ENCODE data around the gene TSKS. TPM values are rescaled to one million over a fixed set of nuclear protein-coding genes. Genes with fewer than 3 reads are reported as not detected.

TSKS gene
- total RNA-seq, 1 donor from 2014 or later = not detected

DNA sequence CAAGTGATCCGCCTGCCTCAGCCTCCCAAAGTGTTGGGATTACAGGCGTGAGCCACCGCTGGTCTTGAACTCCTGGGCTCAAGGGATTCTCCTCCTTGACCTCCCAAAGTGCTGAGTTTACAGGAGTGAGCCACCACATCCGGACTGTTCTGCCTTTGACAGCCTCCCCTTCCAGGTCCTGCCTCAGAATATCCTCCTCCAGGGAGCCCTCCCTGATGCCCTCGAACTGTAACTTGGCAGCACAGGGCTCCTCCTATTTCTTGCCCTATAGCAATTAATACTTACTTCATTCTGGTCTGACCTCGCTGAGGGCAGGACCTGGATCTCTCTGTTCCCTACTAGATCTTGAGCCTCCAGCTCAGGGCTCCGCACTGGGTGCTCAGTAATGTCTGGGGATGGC is 66.2 kb downstream of the TSKS start:
- no peak for DNase-seq

DNA sequence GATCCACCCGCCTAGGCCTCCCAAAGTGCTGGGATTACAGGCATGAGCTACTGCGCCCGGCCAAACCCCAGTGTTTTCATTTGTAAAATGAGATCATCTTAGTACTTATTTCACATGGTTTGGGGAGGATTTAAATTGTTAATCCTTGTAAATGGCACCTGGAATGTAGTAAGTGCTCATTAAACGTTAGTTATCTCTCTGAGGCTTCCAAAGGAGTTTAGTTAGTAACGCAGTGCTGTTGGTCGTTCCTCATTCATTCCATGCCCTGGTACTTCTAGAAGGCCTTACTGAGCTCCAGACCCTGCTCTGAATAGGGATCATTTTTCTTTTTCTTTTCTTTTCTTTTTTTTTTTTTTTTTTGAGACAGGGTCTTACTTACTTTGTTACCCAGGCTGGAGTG is 67.0 kb downstream of the TSKS start:
- TF ChIP-seq, protein P1, sequence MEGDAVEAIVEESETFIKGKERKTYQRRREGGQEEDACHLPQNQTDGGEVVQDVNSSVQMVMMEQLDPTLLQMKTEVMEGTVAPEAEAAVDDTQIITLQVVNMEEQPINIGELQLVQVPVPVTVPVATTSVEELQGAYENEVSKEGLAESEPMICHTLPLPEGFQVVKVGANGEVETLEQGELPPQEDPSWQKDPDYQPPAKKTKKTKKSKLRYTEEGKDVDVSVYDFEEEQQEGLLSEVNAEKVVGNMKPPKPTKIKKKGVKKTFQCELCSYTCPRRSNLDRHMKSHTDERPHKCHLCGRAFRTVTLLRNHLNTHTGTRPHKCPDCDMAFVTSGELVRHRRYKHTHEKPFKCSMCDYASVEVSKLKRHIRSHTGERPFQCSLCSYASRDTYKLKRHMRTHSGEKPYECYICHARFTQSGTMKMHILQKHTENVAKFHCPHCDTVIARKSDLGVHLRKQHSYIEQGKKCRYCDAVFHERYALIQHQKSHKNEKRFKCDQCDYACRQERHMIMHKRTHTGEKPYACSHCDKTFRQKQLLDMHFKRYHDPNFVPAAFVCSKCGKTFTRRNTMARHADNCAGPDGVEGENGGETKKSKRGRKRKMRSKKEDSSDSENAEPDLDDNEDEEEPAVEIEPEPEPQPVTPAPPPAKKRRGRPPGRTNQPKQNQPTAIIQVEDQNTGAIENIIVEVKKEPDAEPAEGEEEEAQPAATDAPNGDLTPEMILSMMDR (IDR thresholded peaks at IDR 0.05; ENCODE audit: partially characterized antibody, unreplicated experiment) = no peak
- Mint-ChIP-seq H3K4me3 (ENCODE audit: unreplicated experiment) (no peak overlapping the region), H3K36me3 (ENCODE audit: unreplicated experiment) (no peaks in the 10 kb centered on the region), H3K27me3 (ENCODE audit: unreplicated experiment) (peaks cover 7% of the 10 kb centered on the region), H3K27ac (ENCODE audit: unreplicated experiment) (no peak overlapping the region), H3K4me1 (ENCODE audit: low read depth, unreplicated experiment) (no peaks in the 10 kb centered on the region), H3K9me3 (ENCODE audit: unreplicated experiment) (peaks cover 6% of the 10 kb centered on the region)
- no peak for DNase-seq

More for the DNA sequence above, 66.2 kb downstream of the TSKS start:
- TF ChIP-seq, protein P1 (IDR thresholded peaks at IDR 0.05; ENCODE audit: partially characterized antibody, unreplicated experiment) = no peak
- Mint-ChIP-seq H3K9me3 (ENCODE audit: unreplicated experiment) (peaks cover 6% of the 10 kb centered on the region), H3K27ac (ENCODE audit: unreplicated experiment) (no peak overlapping the region), H3K4me3 (ENCODE audit: unreplicated experiment) (no peak overlapping the region), H3K27me3 (ENCODE audit: unreplicated experiment) (peaks cover 7% of the 10 kb centered on the region), H3K4me1 (ENCODE audit: low read depth, unreplicated experiment) (no peaks in the 10 kb centered on the region), H3K36me3 (ENCODE audit: unreplicated experiment) (no peaks in the 10 kb centered on the region)

DNA sequence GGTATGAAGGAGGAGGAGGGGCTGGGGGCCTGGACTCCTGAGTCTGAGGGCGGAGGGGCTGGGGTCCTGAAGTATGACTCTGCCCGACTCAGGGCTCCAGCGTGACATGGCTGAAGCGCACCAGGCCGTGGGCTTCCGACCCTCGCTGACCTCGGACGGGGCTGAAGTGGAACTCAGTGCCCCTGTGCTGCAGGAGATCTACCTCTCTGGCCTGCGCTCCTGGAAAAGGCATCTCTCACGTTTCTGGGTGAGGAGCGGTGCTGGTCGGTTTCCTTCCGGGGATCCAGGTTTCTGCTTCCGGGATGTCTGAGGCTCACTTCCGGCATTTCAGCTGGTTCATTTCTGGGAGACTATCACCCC is 71.0 kb downstream of the TSKS start:
- H3K36me3 Mint-ChIP-seq (ENCODE audit: unreplicated experiment) = no peaks in the 10 kb centered on the region
- DNase-seq = no peak
- TF ChIP-seq, protein P1 (IDR thresholded peaks at IDR 0.05; ENCODE audit: partially characterized antibody, unreplicated experiment) = no peak
- peak overlapping the region; percentile 99 for H3K4me3 Mint-ChIP-seq (ENCODE audit: unreplicated experiment)
- peaks cover 16% of the 10 kb centered on the region for H3K9me3 Mint-ChIP-seq (ENCODE audit: unreplicated experiment)
- H3K27ac Mint-ChIP-seq (ENCODE audit: unreplicated experiment) = peak overlapping the region; percentile 17
- peaks cover 10% of the 10 kb centered on the region for H3K4me1 Mint-ChIP-seq (ENCODE audit: low read depth, unreplicated experiment)
- peaks cover 15% of the 10 kb centered on the region for H3K27me3 Mint-ChIP-seq (ENCODE audit: unreplicated experiment)

DNA sequence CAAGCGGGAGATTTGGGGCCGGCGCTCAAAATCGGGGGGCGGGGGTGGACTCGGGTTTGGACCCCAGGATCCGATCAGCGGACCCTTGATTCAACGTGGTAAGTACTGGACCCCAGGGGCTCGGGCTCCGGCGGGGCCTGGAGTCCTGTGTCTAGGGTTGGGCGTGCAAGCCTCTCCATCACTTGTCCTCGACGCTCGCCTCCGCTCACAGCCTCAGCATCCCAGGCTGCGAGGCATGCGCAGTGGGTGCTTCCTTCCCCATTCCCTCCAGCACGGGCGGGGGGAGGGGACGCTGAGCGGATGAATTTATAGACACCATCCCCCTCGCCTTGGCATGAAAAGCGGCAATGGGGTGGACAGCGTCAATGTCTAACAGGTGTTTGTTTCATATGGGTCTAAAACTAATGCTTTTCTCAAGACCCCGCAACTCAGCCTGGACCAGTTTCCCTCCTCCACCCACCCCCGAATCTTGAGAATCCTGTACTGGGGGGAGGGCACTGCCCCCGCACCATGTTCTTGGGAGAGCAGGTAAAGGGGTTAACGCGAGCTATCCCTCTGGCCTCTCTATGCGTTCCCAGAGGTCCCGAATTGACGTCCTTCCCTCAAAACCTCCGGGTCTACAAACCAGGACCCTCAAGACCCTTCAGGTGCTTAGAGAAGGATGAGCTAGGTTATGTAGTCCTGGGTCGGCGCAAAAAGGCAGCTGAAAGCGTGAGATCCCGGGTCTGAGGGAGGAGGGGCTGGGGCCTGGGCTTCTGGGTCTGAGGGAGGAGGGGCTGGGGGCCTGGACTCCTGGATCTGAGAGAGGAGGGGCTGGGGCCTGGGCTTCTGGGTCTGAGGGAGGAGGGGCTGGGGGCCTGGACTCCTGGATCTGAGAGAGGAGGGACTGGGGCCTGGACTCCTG is 71.6 kb downstream of the TSKS start:
- H3K27me3 Mint-ChIP-seq (ENCODE audit: unreplicated experiment) = peaks cover 15% of the 10 kb centered on the region
- TF ChIP-seq, protein P1 (IDR thresholded peaks at IDR 0.05; ENCODE audit: partially characterized antibody, unreplicated experiment) = no peak
- H3K36me3 Mint-ChIP-seq (ENCODE audit: unreplicated experiment) = no peaks in the 10 kb centered on the region
- H3K27ac Mint-ChIP-seq (ENCODE audit: unreplicated experiment) = peak overlapping the region; percentile 98
- DNase-seq = peak; percentile 94
- H3K4me1 Mint-ChIP-seq (ENCODE audit: low read depth, unreplicated experiment) = peaks cover 10% of the 10 kb centered on the region
- H3K4me3 Mint-ChIP-seq (ENCODE audit: unreplicated experiment) = peak overlapping the region; percentile 99
- peaks cover 17% of the 10 kb centered on the region for H3K9me3 Mint-ChIP-seq (ENCODE audit: unreplicated experiment)

DNA sequence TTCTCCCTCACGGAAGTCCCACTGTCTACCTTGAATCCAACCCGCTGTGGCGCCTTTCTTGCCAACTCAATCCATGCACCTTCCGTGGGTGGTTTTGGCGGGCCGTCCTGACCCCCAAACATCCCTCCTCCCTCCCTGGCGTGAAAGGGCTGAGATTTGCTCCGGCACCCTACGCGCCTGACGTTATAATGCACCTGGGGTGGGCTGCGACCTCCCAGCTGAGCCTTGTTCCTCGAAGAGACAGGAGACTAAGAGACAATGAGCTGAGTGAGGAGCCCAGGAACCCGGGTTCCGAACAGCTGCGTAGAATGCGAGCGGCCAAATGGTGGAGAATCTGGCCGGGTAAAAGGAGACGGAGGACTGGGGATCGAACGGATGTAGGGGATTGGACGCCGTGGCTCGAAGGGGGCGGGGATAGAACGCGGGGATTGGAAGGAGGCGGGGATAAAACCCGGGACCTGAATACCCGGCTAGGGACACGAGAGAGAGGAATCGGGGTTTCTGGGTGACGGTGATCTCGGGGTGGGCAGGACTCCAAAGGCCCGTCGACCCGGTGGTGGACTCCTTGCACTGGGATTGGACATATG is 72.4 kb downstream of the TSKS start, which contains the start of gene CPT1C:
Gene CPT1C, plus strand, starts transcription at position 461 of the 587 bp plus-strand sequence. CDS start 1,137 bp downstream, outside the sequence.
- Mint-ChIP-seq H3K27me3 (ENCODE audit: unreplicated experiment) (peaks cover 18% of the 10 kb centered on the region), H3K27ac (ENCODE audit: unreplicated experiment) (peak within 1 kb of the TSS; percentile 98), H3K9me3 (ENCODE audit: unreplicated experiment) (peaks cover 17% of the 10 kb centered on the region), H3K36me3 (ENCODE audit: unreplicated experiment) (no peaks in the 10 kb centered on the region), H3K4me3 (ENCODE audit: unreplicated experiment) (peak within 1 kb of the TSS; percentile 99), H3K4me1 (ENCODE audit: low read depth, unreplicated experiment) (peaks cover 10% of the 10 kb centered on the region)
- peak; percentile 93 for DNase-seq
- TF ChIP-seq, protein P1 (IDR thresholded peaks at IDR 0.05; ENCODE audit: partially characterized antibody, unreplicated experiment) = no peak
